ENCODE results near the gene PHF19.

Gene PHF19

DNA sequence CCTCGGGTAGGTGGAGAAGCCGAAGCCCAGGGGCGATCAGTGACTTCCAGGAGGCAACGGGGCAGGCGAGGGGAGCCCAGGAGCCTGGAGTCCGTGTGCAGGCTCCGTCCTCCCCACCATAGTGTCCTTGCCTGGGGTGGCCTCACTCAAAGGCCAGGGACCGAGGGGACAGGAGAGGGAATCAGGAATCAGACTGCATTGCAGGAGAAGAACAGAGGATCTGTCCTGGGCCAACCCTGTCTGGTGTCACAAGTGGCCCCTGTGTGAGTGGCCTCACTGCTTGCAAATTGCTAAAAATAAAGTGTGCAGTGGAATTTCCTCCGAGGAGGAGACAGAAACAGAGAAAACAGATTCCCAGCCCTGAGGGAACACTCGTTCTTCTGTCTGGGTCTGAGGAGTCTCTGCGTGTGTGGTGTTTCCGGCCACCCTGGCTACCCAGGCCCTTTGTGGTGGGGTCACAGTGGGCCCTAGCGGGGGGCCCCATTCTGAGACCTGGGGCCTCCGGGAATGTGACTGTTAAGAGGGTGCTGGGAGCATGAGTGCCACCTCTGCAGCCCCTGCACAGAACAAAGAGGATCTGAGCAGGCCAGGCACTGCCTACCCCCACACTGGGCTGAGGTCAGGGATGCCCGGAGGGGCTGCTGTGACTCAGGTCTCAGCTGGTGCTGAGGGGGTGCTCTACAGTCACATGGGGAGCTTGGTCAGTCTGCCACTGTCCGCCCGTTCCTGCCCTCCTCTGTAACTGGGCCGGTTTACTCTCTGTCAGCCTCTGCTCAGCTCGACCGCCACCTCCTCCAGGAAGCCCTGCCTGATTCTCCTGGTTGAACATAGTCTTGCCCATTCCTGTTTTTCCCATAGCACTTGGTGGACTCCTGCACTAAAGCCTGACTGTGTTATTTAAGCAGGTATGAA is 42.2 kb upstream of the PHF19 start:
- H3K4me1 ChIP-seq (ENCODE audit: control insufficient read depth, insufficient read depth, low read length): peaks cover 17% of the 10 kb centered on the region; the same call in 1 of the 2 replicates
- no peak overlapping the region for H3K9ac ChIP-seq (ENCODE audit: low read length)
- peaks cover 3% of the 10 kb centered on the region; the same call in 1 of the 2 replicates for H3K9me3 ChIP-seq (ENCODE audit: control insufficient read depth, insufficient read depth, low read depth, low read length)
- H3K36me3 ChIP-seq (ENCODE audit: control insufficient read depth, insufficient read depth, low read length): no peaks in the 10 kb centered on the region
- no peak overlapping the region for H3K27ac ChIP-seq (ENCODE audit: low read depth, low read length)
- H3K27me3 ChIP-seq (ENCODE audit: control insufficient read depth, insufficient read depth, low read length): no peaks in the 10 kb centered on the region
- no peak overlapping the region for H3K4me3 ChIP-seq (ENCODE audit: low read depth, low read length)

DNA sequence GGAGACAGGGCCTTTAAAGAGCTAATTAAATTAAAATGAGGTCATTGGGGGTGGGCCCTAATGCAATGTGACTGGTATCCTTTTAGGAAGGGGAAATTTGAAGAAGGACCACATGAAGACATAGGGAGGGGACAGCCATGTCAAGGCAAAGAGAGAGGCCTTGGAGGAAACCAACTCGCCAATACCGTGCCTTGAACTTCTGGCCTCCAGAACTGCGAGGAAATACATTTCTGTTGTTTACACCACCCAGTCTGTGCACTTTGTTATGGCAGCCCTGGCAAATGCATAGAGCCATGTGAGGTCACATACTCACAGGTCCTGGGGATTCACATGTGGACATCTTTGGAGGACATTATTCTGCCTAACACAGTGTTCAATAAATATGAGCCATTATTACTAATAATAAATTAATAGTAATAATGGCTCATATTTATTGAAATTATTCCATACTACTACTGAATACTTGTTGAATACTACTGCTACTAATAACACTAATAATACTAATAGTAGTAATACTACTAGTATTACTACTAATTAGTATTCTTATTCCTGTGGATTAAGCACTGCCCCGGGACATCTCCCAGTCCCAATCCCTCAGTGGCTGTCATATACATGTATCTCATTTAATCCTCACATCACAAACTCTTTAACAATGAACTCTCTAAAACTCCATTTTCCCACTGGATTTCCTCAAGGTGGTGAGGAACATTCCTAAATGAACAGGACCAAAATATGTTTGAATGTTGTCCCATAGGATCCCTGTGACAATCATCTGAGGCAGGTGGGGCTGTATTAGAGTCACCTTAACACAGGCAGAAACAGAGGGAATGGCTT is 41.2 kb upstream of the PHF19 start:
- H3K4me3 ChIP-seq (ENCODE audit: low read depth, low read length): no peak overlapping the region
- no peaks in the 10 kb centered on the region for H3K27me3 ChIP-seq (ENCODE audit: control insufficient read depth, insufficient read depth, low read length)
- H3K9ac ChIP-seq (ENCODE audit: low read length): no peak overlapping the region
- H3K36me3 ChIP-seq (ENCODE audit: control insufficient read depth, insufficient read depth, low read length): no peaks in the 10 kb centered on the region
- H3K27ac ChIP-seq (ENCODE audit: low read depth, low read length): no peak overlapping the region
- H3K9me3 ChIP-seq (ENCODE audit: control insufficient read depth, insufficient read depth, low read depth, low read length): peaks cover 3% of the 10 kb centered on the region; the same call in 1 of the 2 replicates
- peaks cover 17% of the 10 kb centered on the region; the same call in 1 of the 2 replicates for H3K4me1 ChIP-seq (ENCODE audit: control insufficient read depth, insufficient read depth, low read length)

DNA sequence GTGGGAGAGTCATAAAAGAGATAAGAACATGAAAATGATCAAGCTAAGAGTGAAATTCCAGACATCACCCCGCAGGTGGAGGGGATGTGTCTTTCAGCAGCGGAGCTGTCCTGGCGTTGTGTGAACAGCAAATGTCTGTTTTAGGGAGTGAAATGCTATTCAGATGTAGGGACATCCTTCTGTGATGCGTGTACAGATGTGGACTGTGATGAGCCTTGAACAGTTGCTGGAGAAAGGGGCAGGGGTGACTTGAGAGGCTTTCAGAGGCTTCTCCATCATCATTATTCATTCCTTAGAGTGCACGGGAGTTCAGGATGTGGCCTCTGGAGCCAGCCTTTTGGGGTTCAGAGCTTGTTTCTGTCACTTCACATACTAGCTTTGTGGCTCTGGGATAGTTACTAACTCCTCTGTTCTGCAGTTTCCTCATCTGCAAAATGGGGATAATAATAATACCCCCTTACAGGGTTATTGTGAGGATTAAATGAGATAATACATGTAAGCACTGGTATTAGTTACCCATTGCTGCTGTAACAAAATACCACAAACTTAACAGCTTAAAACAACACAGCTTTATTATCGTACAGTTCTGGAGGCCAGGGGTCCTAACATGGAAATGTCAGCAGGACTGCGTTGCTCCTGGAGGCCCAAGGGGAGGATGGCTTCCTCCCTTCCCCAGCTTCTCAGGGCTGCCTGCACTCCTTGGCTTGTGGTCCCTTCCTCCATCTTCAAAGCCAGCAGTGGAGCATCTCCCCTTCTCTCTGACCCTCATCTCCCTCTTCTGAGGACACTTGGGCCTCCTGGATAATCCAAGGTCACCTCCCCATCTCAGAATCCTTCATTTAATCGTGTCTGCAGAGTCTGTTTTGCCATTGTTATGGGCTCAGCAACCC is 40.2 kb upstream of the PHF19 start:
- H3K4me3 ChIP-seq (ENCODE audit: low read depth, low read length): no peak overlapping the region
- peaks cover 3% of the 10 kb centered on the region; the same call in 1 of the 2 replicates for H3K9me3 ChIP-seq (ENCODE audit: control insufficient read depth, insufficient read depth, low read depth, low read length)
- no peak overlapping the region for H3K9ac ChIP-seq (ENCODE audit: low read length)
- H3K4me1 ChIP-seq (ENCODE audit: control insufficient read depth, insufficient read depth, low read length): peaks cover 17% of the 10 kb centered on the region; the same call in 1 of the 2 replicates
- H3K36me3 ChIP-seq (ENCODE audit: control insufficient read depth, insufficient read depth, low read length): no peaks in the 10 kb centered on the region
- no peak overlapping the region for H3K27ac ChIP-seq (ENCODE audit: low read depth, low read length)
- H3K27me3 ChIP-seq (ENCODE audit: control insufficient read depth, insufficient read depth, low read length): no peaks in the 10 kb centered on the region

DNA sequence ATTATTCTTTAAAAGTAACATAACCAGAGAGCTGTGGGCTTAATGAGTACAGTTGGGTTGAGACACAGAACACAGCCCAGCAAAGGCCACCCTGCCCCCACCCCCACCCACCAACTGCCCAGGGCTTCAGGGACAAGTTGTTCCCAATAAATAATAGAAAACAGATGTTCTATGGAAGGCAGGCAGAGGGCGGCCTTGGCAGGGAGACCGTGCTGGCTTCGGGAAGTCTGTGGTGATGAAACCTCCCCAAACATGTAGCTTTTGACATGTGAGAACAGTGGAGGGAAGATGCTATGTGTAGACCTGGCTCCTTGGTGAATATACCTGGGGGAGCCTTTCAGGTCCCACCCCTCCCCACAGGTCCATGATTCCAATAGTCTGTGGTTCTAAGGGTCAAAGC is 39.6 kb upstream of the PHF19 start:
- H3K9ac ChIP-seq (ENCODE audit: low read length): no peak overlapping the region
- peaks cover 17% of the 10 kb centered on the region for H3K4me1 ChIP-seq (ENCODE audit: control insufficient read depth, insufficient read depth, low read length)
- H3K36me3 ChIP-seq (ENCODE audit: control insufficient read depth, insufficient read depth, low read length): no peaks in the 10 kb centered on the region
- H3K4me3 ChIP-seq (ENCODE audit: low read depth, low read length): no peak overlapping the region
- H3K9me3 ChIP-seq (ENCODE audit: control insufficient read depth, insufficient read depth, low read depth, low read length): peaks cover 3% of the 10 kb centered on the region; the same call in 1 of the 2 replicates
- H3K27ac ChIP-seq (ENCODE audit: low read depth, low read length): no peak overlapping the region
- no peaks in the 10 kb centered on the region for H3K27me3 ChIP-seq (ENCODE audit: control insufficient read depth, insufficient read depth, low read length)

DNA sequence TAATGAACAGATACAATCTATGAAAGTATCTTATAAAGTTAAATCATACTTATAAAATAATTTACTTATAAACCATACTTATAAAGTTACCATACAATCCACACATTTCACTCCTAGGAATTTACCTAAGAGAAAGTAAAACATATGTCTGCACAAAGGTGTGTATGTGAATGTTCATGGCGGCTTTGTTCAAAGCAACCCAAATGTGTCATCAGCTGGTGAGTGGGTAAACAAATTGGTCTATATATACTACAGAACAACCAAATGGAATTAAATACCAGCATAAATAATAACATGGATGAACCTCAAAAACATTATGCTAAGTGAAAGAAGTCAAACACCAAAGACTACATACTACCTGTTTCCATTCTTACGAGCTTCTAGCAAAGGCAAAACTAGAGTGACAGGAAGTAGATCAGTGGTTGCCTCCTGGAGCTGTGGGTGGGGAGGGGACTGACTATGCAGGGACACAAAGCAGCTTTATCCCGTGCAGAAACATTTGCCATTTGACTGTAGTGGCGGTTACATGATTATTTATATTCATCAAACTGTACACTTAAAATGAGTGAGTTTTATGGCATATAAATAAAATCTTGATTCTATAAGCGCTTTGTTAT is 39.0 kb upstream of the PHF19 start:
- Histone ChIP-seq H3K9ac (ENCODE audit: low read length) (no peak overlapping the region), H3K9me3 (ENCODE audit: control insufficient read depth, insufficient read depth, low read depth, low read length) (peaks cover 3% of the 10 kb centered on the region; the same call in 1 of the 2 replicates), H3K27me3 (ENCODE audit: control insufficient read depth, insufficient read depth, low read length) (no peaks in the 10 kb centered on the region), H3K36me3 (ENCODE audit: control insufficient read depth, insufficient read depth, low read length) (no peaks in the 10 kb centered on the region), H3K4me3 (ENCODE audit: low read depth, low read length) (no peak overlapping the region), H3K4me1 (ENCODE audit: control insufficient read depth, insufficient read depth, low read length) (peaks cover 19% of the 10 kb centered on the region), H3K27ac (ENCODE audit: low read depth, low read length) (no peak overlapping the region)

DNA sequence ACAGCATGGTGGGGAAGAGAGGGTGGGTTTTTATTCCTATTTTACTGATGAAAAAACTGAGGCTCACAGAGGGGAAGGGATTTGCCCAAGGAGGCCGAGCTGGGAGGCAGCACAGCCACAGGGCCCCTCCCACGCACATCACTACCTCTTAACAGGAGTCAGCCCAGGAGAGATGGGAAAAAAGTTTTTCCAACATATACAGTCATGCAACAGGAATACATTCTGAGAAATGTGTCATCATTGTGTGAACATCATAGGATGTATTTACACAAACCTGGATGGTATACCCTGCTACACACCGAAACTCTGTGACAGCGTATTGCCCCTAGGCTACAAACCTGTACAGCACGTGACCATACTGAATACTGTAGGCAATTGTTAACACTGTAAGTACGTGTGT is 38.0 kb upstream of the PHF19 start:
- Histone ChIP-seq H3K27me3 (ENCODE audit: control insufficient read depth, insufficient read depth, low read length) (no peaks in the 10 kb centered on the region), H3K4me3 (ENCODE audit: low read depth, low read length) (no peak overlapping the region), H3K4me1 (ENCODE audit: control insufficient read depth, insufficient read depth, low read length) (peaks cover 12% of the 10 kb centered on the region), H3K9me3 (ENCODE audit: control insufficient read depth, insufficient read depth, low read depth, low read length) (peaks cover 3% of the 10 kb centered on the region; the same call in 1 of the 2 replicates), H3K27ac (ENCODE audit: low read depth, low read length) (no peak overlapping the region), H3K9ac (ENCODE audit: low read length) (no peak overlapping the region), H3K36me3 (ENCODE audit: control insufficient read depth, insufficient read depth, low read length) (no peaks in the 10 kb centered on the region)

DNA sequence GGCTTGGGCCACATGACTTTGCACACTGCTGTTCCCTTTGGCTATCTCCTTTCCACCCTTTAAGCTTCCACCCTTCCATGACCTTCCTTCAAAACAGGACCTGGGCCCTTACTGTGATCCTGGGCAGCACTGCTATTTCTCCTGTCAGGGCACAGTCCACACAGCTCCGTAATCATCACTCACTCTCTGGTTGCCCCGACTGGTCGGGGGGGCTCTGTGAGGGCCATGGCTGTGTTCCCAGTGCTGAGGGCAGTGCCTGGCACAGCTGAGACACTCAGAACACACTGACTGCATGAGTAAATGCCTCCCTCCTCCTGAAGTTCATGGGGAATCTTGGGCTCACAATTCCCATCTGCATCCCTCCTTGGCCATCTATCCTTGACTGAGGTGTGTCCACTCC is 37.4 kb upstream of the PHF19 start:
- H3K4me1 ChIP-seq (ENCODE audit: control insufficient read depth, insufficient read depth, low read length): peaks cover 12% of the 10 kb centered on the region
- no peak overlapping the region for H3K4me3 ChIP-seq (ENCODE audit: low read depth, low read length)
- peaks cover 3% of the 10 kb centered on the region; the same call in 1 of the 2 replicates for H3K9me3 ChIP-seq (ENCODE audit: control insufficient read depth, insufficient read depth, low read depth, low read length)
- H3K9ac ChIP-seq (ENCODE audit: low read length): no peak overlapping the region
- H3K36me3 ChIP-seq (ENCODE audit: control insufficient read depth, insufficient read depth, low read length): no peaks in the 10 kb centered on the region
- no peak overlapping the region for H3K27ac ChIP-seq (ENCODE audit: low read depth, low read length)
- H3K27me3 ChIP-seq (ENCODE audit: control insufficient read depth, insufficient read depth, low read length): no peaks in the 10 kb centered on the region

DNA sequence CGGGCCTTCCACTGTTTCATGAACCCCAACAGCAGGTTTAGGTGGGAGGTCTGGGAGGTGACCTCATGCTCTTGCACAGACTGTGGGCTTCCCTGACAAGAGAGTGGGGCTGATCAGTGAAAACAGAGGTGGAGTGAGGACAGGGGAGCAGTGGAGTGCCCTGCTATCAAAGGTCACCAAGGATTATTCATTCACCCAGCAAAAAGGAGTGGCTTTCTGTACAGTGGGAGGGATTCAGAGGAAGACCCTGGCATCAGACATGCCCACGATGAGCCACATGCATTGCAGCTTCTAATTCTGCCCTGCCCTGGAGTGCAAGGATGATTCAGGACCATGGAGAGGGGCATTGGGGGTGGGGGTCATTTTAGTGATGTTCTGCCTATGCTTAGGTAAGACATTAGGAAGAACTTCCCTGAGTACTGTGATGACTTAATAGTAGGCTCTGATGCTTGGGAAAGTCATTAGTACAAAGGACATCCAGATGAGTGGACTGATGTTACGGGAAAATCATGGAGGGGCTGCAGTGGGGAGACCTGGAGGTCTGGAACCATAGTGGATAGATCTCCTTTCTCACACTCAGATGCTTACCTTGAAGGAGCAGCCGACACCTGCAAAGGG is 36.8 kb upstream of the PHF19 start:
- Histone ChIP-seq H3K9ac (ENCODE audit: low read length) (no peak overlapping the region), H3K36me3 (ENCODE audit: control insufficient read depth, insufficient read depth, low read length) (no peaks in the 10 kb centered on the region), H3K4me3 (ENCODE audit: low read depth, low read length) (no peak overlapping the region), H3K4me1 (ENCODE audit: control insufficient read depth, insufficient read depth, low read length) (peaks cover 10% of the 10 kb centered on the region), H3K9me3 (ENCODE audit: control insufficient read depth, insufficient read depth, low read depth, low read length) (peaks cover 3% of the 10 kb centered on the region; the same call in 1 of the 2 replicates), H3K27ac (ENCODE audit: low read depth, low read length) (no peak overlapping the region), H3K27me3 (ENCODE audit: control insufficient read depth, insufficient read depth, low read length) (no peaks in the 10 kb centered on the region)

DNA sequence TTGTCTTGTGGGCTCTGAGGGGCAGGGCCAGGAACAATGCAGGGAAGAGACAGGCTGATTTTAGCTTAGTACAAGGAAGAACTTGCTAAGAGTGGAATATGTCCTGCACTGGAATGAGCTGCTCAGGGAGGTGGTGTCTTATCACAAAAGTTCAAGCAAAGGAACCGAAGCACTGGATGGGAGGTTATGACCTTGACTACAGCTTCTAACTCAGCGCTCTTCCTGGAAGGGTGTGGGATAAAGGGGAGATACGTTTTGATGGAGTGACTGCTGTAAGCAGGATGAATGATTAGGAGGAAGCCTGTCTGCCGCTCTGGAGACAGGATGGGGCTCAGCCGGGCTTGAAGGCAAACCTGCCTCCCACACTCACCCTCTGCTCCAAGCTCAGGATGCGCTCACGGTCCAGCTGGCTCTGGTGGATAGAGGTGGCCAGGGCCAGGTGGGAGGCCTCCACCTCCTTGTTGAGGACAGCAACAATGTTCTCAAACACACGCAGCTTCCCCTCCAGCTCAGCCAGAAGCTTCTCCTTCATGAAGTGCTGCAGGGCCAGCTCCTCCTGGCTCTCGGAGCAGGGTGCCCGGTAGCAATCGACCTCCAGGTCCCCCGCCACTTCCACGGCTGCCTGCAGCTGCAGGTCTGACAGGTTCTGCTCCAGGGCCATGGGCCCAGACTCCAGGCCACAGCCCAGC is 36.1 kb upstream of the PHF19 start:
- H3K36me3 ChIP-seq (ENCODE audit: control insufficient read depth, insufficient read depth, low read length): no peaks in the 10 kb centered on the region
- H3K9me3 ChIP-seq (ENCODE audit: control insufficient read depth, insufficient read depth, low read depth, low read length): peaks cover 3% of the 10 kb centered on the region; the same call in 1 of the 2 replicates
- peaks cover 10% of the 10 kb centered on the region for H3K4me1 ChIP-seq (ENCODE audit: control insufficient read depth, insufficient read depth, low read length)
- no peak overlapping the region for H3K9ac ChIP-seq (ENCODE audit: low read length)
- no peaks in the 10 kb centered on the region for H3K27me3 ChIP-seq (ENCODE audit: control insufficient read depth, insufficient read depth, low read length)
- H3K27ac ChIP-seq (ENCODE audit: low read depth, low read length): no peak overlapping the region
- H3K4me3 ChIP-seq (ENCODE audit: low read depth, low read length): no peak overlapping the region
